ENCODE results near the gene KPNA2.
"Not testable (repeated sequence)": the region's sequence is repeated elsewhere in the genome, so short reads cannot be mapped to it uniquely, and the experiment has no call there.

KPNA2 gene

DNA sequence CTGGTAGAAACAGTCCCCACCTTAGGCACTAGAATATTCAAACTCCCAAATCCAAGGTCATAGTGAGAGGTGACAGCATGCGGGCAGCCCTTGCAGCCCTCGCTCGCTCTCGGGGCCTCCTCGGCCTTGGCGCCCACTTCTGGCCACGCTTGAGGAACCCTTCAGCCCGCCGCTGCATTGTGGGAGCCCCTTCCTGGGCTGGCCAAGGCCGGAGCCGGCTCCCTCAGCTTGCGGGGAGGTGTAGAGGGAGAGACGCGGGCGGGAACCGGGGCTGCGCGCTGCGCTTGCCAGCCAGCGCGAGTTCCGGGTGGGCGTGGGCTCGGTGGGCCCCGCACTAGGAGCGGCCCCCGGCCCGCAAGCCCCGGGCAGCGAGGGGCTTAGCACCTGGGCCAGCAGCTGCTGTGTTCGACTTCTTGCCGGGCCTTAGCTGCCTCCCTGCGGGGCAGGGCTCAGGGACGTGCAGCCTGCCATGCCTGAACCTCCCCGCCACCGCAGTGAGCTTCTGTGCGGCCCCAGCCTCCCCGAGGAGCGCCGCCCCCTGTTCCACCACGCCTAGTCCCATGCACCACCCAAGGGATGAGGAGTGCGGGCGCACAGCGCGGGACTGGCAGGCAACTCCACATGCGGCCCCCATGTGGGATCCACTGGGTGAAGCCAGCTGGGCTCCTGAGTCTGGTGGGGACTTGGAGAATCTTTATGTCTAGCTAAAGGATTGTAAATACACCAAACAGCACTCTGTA, 45.0 kb downstream of the KPNA2 start:
- H3K36me3 ChIP-seq (ENCODE audit: low read depth): no peaks in the 10 kb centered on the region
- no peaks in the 10 kb centered on the region for H3K4me1 ChIP-seq (ENCODE audit: insufficient read depth, poor library complexity, severe bottlenecking)
- no peaks in the 10 kb centered on the region for H3K9me3 ChIP-seq (ENCODE audit: severe bottlenecking)
- TF ChIP-seq, protein P1, sequence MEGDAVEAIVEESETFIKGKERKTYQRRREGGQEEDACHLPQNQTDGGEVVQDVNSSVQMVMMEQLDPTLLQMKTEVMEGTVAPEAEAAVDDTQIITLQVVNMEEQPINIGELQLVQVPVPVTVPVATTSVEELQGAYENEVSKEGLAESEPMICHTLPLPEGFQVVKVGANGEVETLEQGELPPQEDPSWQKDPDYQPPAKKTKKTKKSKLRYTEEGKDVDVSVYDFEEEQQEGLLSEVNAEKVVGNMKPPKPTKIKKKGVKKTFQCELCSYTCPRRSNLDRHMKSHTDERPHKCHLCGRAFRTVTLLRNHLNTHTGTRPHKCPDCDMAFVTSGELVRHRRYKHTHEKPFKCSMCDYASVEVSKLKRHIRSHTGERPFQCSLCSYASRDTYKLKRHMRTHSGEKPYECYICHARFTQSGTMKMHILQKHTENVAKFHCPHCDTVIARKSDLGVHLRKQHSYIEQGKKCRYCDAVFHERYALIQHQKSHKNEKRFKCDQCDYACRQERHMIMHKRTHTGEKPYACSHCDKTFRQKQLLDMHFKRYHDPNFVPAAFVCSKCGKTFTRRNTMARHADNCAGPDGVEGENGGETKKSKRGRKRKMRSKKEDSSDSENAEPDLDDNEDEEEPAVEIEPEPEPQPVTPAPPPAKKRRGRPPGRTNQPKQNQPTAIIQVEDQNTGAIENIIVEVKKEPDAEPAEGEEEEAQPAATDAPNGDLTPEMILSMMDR (IDR thresholded peaks at IDR 0.05; ENCODE audit: poor library complexity, severe bottlenecking): no peak
- H3K27me3 ChIP-seq (ENCODE audit: insufficient read depth, poor library complexity, severe bottlenecking): no peaks in the 10 kb centered on the region
- no peak for ATAC-seq (ENCODE audit: low read depth)
- no peak for DNase-seq (ENCODE audit: low spot score)
- no peak overlapping the region for H3K4me3 ChIP-seq (ENCODE audit: severe bottlenecking)
- H3K27ac ChIP-seq (ENCODE audit: poor library complexity, severe bottlenecking): no peak overlapping the region

DNA sequence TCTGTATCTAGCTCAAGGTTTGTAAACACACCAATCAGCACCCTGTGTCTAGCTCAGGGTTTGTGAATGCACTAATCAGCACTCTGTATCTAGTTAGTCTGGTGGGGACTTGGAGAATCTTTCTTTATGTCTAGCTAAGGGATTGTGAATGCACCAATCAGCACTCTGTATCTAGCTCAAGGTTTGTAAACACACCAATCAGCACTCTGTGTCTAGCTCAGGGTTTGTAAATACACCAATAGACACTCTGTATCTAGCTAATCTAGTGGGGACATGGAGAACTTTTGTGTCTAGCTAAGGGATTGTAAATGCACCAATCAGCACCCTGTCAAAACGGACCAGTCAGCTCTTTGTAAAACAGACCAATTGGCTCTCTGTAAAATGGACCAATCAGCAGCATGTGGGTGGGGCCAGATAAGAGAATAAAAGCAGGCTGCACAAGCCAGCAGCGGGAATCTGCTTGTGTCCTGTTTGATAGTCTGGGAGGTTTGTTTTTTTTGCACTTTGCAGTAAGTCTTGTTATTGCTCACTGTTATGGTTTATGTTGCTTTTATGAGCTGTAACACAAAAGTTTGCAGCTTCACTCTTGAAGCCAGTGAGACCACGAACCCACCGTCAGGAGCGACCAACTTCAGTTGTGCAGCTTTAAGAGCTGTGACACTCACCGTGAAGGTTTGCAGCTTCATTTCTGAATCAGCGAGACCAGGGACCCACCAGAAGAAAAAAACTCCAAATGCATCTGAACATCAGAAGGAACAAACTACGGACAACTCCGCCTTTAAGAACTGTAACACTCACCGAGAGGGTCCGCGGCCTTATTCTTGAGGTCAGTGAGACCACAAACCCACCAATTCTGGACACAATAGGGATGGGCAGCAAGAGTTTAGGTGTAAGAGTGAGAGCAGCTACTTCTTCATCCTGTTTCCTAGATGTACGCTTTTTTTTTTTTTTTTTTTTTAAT, 46.0 kb downstream of the KPNA2 start:
- not testable (repeated sequence) for H3K4me1 ChIP-seq (ENCODE audit: insufficient read depth, poor library complexity, severe bottlenecking); H3K27me3 ChIP-seq (ENCODE audit: insufficient read depth, poor library complexity, severe bottlenecking); H3K9me3 ChIP-seq (ENCODE audit: severe bottlenecking); DNase-seq (ENCODE audit: low spot score); H3K4me3 ChIP-seq (ENCODE audit: severe bottlenecking); ATAC-seq (ENCODE audit: low read depth); H3K27ac ChIP-seq (ENCODE audit: poor library complexity, severe bottlenecking); H3K36me3 ChIP-seq (ENCODE audit: low read depth)

DNA sequence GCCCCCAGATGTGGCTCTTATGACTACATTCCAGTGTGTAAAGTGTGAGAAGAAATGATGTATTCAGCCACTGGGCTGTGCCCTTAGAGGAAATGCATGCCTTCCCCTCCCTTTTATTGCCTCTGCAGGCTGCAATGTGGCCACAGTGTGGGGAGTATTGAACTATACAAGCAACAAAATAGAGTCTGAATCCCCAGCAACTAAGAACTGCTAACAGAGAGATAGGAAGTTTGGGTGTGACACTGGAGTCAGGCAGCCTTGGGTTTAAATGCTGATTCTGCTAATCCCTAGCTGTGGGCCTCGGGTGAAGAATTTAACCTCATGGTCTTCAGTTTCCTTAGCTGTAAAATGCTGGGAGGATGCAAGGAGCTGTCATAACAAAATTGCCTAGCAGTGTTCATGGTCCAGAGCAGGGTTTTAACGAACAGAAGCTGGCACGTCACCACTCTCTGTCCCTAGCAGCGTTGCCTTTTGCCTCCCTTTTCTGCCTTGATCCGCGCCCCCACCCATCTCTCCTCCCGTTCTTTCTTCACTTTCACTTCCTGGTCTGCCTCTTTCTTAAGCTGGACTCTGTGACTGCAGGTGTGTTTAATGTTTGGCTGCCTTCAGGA, 50.3 kb downstream of the KPNA2 start:
- DNase-seq (ENCODE audit: low spot score): no peak
- H3K4me1 ChIP-seq (ENCODE audit: insufficient read depth, poor library complexity, severe bottlenecking): no peaks in the 10 kb centered on the region
- H3K27me3 ChIP-seq (ENCODE audit: insufficient read depth, poor library complexity, severe bottlenecking): no peaks in the 10 kb centered on the region
- no peaks in the 10 kb centered on the region for H3K9me3 ChIP-seq (ENCODE audit: severe bottlenecking)
- no peak overlapping the region for H3K27ac ChIP-seq (ENCODE audit: poor library complexity, severe bottlenecking)
- TF ChIP-seq, protein P1 (IDR thresholded peaks at IDR 0.05; ENCODE audit: poor library complexity, severe bottlenecking): no peak
- peak; percentile 48 for ATAC-seq (ENCODE audit: low read depth)
- H3K36me3 ChIP-seq (ENCODE audit: low read depth): no peaks in the 10 kb centered on the region
- H3K4me3 ChIP-seq (ENCODE audit: severe bottlenecking): no peak overlapping the region

DNA sequence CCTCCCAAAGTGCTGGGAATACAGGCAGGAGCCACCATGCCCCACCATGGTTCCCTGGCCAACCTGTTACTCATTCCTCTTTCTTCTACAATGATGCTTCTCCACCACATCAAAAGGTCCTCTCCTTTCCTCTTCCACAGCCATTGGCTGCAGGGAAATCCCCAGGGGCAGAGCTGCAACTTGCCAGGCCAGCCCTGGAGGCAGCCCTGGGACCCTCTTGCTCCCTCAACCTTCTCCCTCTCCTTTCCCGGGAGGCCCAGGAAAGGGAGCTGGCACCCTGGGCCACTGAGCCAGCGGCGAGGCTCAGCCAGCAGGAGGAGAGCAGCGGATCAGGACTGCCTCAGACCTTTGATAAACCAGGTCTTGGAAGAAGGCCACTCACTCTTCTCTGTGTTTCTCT, 51.1 kb downstream of the KPNA2 start:
- H3K36me3 ChIP-seq (ENCODE audit: low read depth); H3K4me1 ChIP-seq (ENCODE audit: insufficient read depth, poor library complexity, severe bottlenecking); ATAC-seq (ENCODE audit: low read depth); DNase-seq (ENCODE audit: low spot score); H3K27ac ChIP-seq (ENCODE audit: poor library complexity, severe bottlenecking); H3K27me3 ChIP-seq (ENCODE audit: insufficient read depth, poor library complexity, severe bottlenecking); H3K4me3 ChIP-seq (ENCODE audit: severe bottlenecking); H3K9me3 ChIP-seq (ENCODE audit: severe bottlenecking): not testable (repeated sequence)

DNA sequence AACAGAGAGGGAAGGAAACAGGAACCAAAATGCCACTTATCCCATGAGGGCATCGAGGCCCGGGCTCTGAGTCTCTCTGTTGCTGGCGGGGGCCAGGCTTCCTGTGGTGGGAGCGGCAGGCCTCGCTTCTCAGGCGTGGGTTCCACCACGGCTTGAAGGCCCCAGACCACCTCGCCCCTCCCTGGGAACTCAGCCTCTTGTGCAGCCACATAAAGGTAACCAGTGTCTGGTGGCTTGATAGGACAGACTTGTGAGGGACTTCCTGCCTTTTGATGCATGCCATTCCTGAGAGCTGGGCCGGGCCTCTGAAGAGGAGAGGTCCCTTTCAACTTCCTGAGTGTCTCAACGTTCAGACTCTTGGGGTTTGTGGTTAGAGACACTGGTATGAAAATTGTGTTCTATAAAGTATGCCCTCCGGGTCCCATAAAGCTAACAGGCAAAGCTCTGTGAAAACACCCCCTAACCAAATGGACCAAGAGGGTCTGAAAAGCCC, 51.6 kb downstream of the KPNA2 start:
- not testable (repeated sequence) for DNase-seq (ENCODE audit: low spot score); H3K36me3 ChIP-seq (ENCODE audit: low read depth); H3K27ac ChIP-seq (ENCODE audit: poor library complexity, severe bottlenecking); H3K4me3 ChIP-seq (ENCODE audit: severe bottlenecking); H3K9me3 ChIP-seq (ENCODE audit: severe bottlenecking); H3K4me1 ChIP-seq (ENCODE audit: insufficient read depth, poor library complexity, severe bottlenecking); H3K27me3 ChIP-seq (ENCODE audit: insufficient read depth, poor library complexity, severe bottlenecking)
- ATAC-seq (ENCODE audit: low read depth): peak; percentile 58

DNA sequence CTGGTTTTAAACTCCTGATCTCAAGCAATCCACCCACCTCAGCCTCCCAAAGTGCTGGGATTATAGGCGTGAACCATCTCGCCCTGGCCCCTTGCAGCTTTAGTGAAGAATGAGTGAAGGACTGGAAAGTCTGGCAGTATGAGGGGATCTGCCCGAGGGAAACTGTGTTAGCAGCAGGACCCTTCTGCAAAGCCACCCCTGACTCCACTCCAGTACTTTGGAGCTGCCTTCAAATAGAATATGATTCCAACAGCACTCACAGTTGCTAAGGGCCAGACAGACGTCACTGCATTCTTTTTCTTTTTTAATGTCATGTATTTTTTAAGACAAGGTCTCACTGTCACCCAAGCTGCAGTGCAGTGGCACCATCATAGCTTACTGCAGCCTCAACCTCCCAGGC, 52.3 kb downstream of the KPNA2 start:
- no peak overlapping the region for H3K27ac ChIP-seq (ENCODE audit: poor library complexity, severe bottlenecking)
- no peak overlapping the region for H3K4me3 ChIP-seq (ENCODE audit: severe bottlenecking)
- H3K27me3 ChIP-seq (ENCODE audit: insufficient read depth, poor library complexity, severe bottlenecking): no peaks in the 10 kb centered on the region
- no peak for ATAC-seq (ENCODE audit: low read depth)
- H3K4me1 ChIP-seq (ENCODE audit: insufficient read depth, poor library complexity, severe bottlenecking): no peaks in the 10 kb centered on the region
- TF ChIP-seq, protein P1 (IDR thresholded peaks at IDR 0.05; ENCODE audit: poor library complexity, severe bottlenecking): no peak
- no peaks in the 10 kb centered on the region for H3K36me3 ChIP-seq (ENCODE audit: low read depth)
- H3K9me3 ChIP-seq (ENCODE audit: severe bottlenecking): no peaks in the 10 kb centered on the region
- no peak for DNase-seq (ENCODE audit: low spot score)
